ENCODE results near the gene SPACA4.
A peak's percentile ranks its signal among the peaks of the same experiment; 100 is the strongest.

The SPACA4 gene

DNA sequence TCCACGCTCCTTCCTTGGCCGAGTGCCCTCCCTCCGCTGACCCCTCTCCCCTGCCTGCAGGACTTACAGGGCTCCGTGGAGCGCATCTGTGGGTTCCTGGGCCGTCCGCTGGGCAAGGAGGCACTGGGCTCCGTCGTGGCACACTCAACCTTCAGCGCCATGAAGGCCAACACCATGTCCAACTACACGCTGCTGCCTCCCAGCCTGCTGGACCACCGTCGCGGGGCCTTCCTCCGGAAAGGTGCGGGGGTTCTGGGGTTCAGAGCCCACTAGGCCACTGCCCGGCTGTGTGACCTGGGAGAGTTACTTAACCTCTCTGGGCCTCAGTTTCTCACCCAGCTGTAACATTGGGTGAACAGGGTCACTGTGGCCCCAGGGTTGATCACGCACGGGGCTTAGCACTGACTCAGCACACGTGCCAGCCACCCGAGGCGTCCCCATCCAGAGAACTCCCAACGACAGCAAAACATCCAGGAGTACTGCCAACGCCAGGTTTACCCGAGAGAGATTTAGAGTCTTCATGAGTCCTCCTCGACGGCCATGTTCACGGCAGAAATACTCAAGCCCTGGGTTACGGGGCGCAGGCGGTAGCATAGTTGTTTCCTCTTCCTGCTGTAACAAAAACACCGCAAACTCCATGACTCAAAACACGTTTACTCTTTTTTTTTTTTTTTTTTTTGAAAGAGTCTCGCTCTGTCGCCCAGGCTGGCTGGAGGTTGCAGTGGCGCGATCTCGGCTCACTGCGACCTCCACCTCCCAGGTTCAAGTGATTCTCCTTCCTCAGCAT is 9.7 kb upstream of the SPACA4 start:
- peak; percentile 33 for DNase-seq (ENCODE audit: low read depth)

DNA sequence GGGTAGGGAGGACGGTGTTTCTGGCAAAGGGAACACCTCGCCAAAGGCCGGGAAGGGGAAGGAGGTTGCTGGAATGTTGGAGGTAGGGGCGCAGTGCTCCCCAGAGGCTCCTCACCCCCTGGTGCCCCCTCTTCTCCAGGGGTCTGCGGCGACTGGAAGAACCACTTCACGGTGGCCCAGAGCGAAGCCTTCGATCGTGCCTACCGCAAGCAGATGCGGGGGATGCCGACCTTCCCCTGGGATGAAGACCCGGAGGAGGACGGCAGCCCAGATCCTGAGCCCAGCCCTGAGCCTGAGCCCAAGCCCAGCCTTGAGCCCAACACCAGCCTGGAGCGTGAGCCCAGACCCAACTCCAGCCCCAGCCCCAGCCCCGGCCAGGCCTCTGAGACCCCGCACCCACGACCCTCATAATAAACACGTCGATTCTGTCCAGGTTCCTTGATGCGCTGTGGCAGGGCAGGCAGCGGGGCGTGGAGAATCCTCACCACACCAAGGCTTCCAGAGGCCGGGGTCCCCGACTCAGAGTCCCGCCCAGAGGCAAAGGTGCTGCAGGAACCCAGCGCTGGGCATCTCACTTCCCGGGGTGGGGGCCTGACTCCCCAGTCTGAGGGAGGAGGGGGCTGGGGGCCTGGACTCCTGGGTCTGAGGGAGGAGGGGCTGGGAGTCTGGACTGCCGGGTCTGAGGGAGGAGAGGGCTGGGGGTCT is 7.4 kb upstream of the SPACA4 start:
- DNase-seq (ENCODE audit: low read depth), result no peak

DNA sequence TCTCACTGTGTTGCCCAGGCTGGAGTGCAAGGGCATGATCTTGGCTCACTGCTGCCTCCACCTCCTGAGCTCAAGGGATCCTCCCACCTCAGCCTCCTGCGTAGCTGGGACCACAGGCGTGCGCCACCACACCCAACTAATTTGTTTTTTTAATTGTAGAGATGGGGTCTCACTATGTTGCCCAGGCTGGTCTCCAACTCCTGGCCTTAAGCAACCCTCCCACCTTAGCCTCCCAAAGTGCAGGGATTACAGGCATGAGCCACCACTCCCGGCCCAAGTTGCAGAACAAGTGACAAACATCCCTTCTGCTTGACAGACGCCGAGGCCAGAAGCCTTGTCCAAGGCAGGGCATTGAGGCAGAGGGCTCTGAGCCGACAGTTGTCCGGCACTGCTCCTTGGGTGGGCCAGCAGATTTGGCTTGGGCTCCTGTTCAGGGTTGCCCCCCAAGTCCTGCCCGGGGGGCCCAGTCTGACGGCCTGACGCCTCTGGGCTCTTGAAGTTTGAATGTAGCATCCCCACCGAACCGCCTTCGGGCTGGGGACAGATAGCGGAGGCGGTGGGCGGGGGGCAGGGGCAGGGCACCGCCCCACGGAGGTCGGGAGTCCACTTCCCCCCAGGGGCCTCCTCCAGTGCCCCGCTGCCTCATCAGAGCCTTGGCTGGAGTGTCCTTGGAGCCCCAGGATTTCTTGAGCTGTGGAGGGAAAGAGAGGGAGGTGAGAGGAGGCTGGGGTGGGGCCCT is 5.7 kb upstream of the SPACA4 start:
- no peak for DNase-seq (ENCODE audit: low read depth)

DNA sequence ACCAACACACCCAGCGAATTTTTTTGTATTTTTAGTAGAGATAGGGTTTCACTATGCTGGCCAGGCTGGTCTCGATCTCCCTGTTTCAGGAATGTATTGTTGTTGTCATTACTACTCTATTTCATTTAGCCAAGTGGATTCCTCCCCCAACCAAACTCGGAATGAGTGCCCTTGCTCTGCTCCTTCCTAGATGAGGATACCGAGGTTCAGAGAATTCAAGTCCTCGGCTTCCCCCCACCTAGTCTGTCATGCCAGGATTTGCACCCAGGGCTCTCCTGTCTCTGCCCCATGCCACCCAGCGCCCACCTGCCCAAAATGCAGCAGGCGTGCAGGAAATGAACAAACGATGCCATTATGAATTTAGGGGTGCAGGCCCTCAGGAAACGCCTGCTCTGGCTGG is 3.5 kb upstream of the SPACA4 start:
- no peak for DNase-seq (ENCODE audit: low read depth)

DNA sequence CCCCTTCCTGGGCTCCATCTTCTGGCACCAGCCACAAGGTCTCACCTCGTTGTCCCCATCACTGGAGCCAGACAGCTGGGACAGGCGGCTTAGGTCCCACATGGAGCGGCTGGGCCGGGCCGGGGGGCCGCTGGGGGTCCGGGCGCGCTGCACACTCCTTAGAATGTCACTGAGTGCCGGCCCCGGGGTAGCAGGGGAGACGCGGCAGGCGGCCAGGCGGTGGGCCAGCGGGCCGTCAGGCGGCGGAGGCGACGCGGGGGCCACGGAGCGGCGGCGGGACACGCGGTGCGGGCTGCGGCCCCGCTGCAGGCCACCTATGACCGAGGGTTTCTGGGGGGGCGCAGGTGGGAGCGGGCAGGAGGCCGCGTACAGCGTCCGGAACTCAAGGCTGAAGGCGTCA is 3.1 kb upstream of the SPACA4 start:
- no peak for DNase-seq (ENCODE audit: low read depth)

DNA sequence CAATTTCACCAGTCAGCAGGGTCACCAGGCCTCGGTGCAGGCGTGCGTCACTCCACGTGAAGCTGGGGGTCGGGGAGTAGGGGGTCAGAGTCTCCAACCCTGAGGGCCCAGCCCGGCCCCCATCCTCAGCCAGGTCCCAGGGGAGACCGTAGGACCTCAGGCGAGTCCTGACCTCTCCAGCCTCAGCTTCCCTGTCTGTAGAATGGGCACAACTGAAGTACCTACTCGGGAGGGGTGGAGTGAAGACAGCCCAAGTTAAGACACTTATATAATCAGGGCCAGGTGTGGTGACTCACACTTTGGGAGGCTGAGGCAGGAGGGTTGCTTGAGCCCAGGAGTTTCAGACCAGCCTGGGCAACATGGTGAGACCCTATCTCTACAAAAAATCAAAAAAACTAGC is 2.7 kb upstream of the SPACA4 start:
- DNase-seq (ENCODE audit: low read depth), result no peak

DNA sequence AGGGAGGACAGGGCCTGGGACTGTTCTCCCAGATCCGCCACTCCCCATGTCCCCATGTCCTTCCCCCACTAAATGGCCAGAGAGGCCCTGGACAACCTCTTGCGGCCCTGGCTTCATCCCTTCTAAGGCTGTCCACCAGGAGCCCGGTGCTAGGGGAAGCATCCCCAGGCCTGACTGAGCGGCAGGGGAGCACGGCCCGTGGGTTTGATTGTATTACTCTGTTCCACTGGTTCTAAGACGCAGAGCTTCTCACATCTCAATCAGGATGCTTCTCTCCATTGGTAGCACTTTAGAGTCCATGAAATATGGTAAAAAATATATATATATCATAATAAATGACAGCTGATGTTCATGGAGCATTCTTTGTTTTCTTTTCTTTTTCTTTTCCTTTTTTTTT is 815 bp downstream of the SPACA4 start:
- DNase-seq (ENCODE audit: low read depth), result no peak

DNA sequence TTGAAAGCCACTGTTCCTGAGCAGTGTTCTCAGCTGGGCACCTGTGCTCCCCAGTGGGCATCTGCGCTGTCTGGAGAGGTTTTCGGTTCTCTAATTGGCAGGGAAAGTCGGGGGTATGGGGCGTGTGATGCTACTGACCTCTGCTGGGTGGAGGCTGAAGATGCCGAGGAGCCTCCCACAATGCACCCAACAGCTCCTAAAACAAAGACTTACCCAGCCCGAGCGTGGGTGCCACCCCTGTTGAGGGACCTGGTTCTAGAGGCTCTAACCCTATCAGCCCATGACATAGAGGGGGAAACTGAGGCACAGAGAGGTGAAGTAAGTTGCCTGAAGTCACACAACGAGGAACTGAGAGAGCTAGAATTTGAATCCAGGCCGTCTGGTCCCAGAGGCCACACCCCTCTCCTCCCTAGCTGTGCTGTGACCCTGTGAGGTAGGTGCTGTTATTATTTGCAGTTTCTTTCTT is 2.3 kb downstream of the SPACA4 start:
- peak; percentile 34 for DNase-seq (ENCODE audit: low read depth)

DNA sequence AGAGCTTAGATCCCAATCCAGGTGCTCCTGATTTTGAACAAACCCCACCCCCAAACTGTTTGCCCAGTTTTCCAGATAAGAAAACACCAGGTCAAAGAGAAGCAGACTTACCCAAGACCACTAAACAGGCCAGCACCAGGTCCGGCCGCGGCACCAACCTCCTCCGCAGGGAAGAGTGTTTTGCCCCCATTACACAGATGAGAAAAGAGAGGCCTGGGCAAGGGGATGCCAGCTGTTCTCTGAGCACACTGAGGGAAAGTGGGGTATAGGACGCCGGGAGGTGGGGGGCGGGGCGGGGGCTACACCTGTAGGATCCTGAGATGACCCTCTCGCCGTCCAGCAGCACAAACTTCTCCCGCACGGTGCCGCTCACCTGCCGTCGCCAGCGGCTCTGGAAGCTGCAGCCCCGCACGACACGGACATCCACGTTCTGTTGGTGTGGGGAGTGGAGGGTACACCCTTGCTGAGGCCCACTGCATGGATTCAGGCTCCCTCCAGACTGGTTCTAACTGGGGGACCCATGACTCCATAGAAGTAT is 3.1 kb downstream of the SPACA4 start:
- no peak for DNase-seq (ENCODE audit: low read depth)

DNA sequence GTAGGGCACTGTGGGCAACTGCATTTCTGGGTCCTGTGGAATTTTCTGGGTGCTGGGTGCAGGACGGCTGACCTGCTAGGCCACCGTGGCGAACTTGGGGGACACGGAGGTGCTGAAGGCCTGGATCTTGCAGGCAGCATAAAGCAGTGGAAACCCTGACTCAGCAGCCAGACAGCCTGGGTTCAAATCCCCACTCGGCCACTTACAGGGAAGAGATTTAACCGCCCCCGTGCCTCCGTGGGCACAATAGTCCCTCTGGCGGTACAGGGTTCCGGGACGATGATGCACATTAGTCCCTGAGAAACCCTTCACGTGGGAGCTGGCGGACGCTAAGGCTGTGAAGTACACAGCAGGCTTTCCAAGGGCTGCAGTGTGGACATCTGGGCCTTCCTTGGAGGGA is 5.3 kb downstream of the SPACA4 start:
- no peak for DNase-seq (ENCODE audit: low read depth)

DNA sequence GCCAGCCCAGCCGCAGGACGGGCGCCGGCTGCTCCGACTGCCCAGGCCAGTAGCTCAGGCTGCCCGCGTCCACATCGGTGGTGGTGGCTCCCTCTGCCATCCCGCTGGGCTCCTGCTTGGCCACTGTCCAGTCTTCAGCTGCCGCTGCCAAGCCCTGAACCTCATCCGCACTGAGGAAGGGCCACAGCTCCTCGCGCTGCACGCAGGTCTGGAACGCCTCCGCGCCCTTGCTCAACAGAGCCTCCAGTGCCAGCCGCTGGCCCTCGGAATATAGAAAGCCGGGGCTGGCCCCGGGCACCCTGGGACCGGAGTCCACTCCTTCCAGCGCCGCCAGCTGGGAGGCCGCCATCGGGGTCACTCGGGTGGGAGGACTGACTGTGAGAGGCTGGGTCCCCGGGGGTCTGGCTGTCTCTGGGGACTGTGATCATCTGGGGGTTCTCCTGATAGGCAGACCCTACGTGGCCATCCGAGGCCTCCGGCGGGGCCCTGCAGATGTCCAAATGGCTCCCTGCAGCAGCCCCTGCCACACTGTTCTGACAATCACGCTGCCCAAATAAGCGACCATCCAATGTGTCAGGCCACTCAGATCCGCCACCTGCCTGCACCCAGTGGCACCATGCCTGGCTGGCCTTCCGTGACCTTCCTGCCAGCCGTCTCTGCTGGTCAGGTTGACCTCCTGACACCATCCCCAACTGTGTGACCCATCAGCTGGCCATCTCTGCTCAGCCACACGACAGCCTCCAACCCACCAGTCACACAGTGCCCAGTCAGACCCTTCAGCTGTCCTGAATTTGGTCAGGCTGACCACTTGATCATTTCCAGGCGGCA is 6.7 kb downstream of the SPACA4 start:
- DNase-seq (ENCODE audit: low read depth), result no peak

DNA sequence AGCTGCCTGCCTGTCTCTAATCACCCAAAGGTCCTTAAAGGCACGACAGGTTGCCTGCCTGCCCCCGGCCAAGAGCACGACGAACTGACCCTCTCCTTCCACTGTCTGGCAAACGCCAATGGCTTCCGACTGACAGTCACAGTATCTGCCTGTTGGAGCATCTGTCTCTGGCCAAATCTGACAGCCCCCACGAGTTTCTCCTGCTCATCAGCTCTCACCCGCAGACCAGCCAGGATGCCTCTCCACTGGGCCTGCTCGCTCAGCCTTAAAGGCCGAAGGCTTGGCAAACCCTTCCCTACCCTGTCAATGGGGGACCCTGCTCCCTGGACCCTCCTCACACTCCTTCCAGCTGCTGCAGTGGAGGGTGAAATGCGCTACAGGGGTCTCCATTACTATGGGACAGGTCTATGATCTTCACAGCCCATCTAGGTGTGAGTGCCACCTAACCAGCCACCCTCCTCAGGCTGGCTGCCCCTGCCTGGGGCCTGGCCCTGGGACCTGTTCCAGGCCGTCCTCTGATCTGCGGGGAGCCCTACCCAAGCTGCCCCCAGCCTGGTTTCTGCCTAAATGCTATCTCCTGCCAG is 7.4 kb downstream of the SPACA4 start:
- no peak for DNase-seq (ENCODE audit: low read depth)

DNA sequence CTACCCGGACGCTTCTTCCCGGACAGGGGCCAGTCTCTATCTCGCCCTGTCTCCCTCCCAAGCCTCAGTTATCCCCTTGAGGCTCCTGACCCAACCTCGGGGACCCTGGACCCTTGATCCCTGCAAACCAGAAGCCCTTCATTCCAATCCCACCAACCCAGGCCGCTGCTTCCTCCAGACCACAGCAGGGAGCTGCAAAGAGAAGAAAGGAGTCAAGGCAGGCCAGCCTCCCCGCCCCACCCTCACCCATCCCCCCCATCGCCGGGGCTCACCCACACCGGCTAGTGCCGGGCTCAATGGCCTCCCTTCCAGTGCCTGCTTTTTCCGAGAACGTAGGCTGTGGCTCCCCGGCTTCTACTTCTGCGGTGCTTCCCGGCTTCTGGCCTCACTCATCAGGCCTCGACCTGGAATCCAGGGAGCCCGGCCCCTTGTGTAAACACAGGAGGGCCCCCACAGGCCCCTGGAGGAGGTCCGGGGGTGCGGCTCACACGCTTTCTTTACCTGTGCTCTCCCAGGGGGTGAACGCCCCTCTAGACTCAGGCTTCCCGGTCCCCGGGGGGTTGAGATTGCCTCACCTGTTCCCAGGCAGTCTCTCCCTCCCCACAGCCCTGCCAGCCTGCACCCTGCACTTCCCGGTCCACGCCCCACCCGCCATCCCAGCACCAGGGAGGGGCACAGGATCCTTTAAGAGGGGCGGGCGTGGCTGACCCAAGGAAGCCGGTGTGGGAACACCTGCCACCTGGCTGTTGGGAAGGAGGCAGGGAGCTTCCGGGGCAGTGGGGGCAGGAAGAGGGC is 8.1 kb downstream of the SPACA4 start, which contains the start of gene FAM83E:
Gene FAM83E, minus strand, starts transcription at position 641 of the 795 bp plus-strand sequence. CDS start 1,704 bp downstream, outside the sequence.
- DNase-seq (ENCODE audit: low read depth), result no peak

DNA sequence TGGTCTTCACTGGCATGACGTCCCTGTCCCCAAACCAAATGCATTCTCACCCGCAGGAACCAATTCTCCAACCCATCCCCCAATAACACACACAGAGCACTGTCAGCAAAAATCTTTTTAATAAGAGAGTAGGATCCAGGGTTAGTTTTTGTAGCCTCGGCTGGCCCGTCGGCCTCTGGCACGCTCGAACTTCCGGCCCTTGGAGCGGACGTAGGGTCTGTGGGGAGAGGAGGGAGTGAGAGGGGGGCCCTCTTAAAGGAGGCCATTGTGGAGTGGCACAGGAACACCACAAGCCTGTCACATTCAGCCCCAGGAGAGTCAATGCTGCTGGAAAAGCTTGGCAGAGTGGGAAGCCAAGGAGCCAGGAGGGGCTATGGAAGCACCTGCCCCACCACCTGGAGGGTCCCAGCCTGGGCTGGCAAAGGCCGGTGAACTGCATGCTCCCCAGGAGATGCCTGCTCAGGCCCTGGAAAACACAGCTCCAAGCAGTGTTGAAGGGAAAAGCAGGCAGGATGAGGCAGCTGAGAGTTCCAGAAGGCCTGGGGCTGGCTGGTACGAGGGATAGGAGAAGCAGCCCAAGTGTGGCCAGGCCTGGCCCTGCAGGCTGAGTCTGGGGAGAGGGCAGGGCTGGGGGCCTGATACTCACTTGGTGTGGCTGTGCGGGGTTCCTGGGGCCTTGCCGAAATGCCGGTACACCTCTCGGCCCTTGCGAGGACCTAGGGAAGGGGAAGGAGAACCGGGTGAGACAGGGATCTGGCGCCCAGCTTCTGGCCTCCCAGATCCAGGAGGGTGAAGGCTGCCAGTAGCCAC is 8.9 kb downstream of the SPACA4 start:
- no peak for DNase-seq (ENCODE audit: low read depth)

DNA sequence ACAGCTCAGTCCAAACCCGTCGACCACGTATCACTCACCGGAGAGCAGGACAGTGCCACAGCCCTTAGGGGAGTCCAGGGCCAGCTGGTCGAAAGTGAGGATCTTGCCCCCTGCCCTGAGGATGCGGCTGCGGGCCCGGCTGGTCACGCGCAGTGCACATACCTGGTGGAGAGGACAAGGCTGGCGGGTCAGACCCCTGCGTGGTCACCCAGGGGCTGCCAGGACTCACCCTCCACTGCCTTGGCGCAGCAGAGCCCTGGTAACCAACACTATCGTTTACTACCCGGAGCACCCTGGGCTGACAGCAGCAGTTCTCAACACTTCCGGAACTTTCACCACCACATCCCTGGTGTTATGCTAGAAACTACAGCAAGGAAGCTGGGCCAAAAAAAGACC is 9.5 kb downstream of the SPACA4 start:
- DNase-seq (ENCODE audit: low read depth), result no peak

DNA sequence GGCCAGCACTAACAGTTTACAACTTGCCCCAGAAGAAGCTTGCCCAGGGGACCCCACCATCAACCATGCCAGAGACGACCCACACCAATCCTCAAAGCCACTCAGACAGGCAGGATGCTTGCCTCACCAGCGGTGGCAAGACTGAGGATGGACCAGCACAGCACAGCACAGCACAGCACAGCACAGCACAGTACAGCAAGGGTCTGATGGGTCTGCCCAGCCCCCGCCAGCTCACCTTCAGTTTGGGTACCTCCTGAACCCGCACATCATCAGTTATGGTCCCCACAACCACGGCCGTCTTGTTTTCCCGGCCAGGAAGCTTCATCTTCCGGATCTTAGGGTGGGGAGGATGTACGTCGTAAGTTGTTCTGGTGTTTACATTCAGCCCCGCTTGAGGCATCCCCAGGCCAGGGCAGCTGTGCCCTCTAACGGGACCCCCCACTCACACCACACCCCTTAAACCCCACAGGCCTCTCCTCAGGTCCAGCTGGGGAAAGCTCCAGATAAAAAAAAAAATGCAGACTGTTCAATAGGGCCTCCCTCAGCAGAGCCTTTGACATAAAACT is 10.0 kb downstream of the SPACA4 start:
- no peak for DNase-seq (ENCODE audit: low read depth)

DNA sequence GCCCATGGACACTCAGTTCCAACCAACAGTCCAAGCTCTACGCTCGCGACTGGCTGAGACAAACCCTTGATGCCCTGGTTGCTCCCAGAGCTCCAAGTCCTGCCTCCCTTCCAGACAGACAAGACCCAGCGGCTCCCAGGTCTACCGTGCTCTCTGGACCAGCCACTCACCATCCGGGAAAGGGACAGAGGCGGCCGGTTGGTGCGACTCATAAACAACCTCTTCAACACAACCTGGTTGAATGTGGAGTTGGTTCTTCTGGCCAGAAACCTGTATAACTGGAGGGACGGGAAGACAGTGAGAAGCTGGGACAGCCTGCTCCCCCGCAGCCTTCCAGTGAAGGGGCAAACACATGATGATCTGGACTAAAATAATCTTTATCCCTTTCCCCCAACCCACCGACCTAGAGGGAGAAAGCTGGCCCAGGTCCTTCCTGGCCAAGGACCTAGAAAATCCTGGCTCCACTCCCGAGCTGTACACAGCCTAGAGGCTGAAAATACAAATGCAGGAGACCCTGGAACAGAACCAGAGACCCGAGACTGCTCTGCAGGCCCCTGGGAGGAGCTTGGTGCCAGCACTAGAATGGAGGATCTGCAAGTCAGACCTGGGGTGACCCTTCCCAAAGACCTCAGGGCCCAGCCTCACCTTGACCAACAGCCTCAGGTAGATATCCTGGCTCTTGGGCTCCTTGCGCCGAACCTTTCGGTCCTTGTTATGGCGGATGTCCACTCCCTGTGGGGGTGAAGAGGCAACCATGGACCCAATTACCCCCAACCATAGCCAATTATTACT is 10.8 kb downstream of the SPACA4 start:
- no peak for DNase-seq (ENCODE audit: low read depth)

DNA sequence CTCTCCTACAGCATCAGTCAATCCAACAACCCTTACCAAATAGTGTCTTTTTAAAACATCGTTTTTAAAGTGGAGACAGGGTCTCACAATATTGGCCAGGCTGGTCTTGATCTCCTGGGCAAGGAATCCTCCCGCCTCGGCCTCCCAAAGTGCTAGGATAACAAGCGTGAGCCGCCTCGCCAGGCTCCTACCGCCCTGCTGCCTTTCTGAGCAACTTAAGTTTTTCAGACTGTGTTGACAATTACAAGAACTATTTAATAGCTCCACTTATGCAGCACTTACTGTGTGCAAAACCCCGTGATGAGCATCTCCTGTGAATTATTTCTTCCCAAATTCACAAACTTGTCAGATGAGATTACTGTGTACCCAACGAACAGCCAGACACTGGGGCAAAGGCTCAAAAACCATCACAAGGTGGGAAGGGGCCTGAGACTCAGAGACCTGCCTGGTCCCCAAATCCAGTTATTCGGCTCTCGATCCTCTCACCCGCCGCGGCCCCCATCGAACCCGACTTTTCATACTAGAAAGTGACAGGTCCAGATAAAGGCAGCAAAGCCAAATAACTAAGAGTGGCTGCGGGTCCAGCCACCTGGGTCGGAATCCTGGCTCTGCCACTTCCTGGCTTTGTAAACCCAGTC is 11.9 kb downstream of the SPACA4 start:
- no peak for DNase-seq (ENCODE audit: low read depth)
